ENCODE results near the gene RMI2.

RMI2 gene

DNA sequence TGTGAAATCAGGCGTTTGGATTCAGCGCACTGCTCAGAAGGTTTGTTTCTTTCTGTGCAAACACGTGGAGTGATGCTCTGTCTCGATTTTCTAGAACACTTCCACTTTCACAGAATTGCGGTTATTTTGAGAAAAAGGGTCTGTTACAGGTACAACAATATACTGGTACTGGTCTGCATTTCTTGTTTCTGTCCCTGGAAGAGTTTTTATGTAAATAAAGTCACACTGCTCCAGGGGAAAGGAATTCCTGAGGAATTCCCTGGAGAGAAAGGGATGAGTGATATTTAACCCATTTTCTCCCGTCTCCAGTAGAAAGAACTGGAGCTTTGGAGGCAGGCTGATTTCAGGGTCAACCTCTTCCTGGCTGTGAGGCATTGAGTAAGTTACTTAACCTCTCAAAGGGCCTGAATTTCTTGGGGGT is 16.2 kb upstream of the RMI2 start:
- DNase-seq, result no peak

DNA sequence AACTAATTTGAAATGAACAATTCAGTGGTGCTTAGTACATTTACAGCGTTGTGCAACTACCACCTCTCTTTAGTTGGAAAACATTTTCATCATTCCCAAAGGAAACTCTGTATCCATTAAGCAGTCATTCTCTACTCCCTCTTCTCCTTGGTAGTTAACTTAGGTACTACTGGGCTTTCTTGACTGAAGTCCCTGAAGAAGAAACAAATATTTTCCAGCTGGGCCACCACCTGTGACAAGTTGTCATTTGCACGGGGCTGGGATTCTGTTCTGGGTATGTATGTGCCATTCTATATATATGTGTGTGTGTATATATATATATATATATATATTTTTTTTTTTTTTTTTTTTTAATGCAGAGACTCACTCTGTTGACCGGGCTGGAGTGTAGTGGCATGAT is 15.4 kb upstream of the RMI2 start:
- no peak for DNase-seq

DNA sequence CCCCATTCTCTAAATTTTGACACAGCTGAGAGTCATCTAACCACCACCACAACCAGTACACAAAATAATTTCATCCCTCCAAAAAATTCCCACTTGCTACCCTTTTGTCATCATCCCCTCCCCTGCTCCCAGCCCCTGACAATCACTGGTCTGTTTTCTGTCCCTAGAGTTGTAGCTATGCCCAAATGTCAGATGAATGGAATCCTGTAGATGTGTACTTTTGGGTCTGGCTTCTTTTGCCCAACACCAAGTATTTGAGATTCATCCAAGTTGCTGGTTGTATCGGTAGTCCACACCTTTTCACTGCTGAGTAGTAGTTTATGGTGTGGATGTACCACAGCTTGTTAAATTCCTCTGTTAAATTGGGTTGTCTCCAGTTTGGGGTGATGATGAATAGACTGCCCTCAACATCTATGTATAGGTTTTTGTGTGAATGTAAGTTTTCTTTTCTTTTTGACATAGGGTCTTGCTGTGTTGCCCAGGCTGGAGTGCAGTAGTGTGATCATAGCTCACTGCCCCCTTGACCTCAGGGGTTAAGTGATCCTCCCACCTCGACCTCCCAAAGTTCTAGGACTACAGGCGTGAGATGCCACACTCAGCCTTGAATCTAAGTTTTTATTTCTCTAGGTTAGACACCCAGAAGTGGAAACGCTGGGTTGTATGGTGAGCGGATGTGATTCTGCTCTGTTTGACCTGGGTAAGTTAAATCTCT is 14.6 kb upstream of the RMI2 start:
- no peak for DNase-seq

DNA sequence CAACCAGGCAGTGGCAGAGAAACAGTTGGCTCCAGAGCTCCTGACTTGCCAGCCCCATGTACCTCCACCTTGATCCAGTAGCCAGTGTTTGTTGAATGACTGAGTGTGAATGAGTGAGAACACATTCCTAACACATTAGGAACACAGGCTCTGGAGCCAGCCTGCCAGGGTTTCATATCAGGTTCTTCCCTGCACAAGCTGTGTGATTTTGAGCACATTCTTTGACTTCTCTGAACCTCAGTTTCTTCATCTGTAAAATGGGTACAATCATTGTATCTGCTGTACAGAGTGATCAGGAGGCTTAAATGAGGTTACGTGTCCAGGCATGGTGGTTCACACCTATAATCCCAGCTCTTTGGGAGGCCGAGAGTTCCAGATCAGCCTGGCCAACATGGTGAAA is 13.3 kb upstream of the RMI2 start:
- no peak for DNase-seq

DNA sequence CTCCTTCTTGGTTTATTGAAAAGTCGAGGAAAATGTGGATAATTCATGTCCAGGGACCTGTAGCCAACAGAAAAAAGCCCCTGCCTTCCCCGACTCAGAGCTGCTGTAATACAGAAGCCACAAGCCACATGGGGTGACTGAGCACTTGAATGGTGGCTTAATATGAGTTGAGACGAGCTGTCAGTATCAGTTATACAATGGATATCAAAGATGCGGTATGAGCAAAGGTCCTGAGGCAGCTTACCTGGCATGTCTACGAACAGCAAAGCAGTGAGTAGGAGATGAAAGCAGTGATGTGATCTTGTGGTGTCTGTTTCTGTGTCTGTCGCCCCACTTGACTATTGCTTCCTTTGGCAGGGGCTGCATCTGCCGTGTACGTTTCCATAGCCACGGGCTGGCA is 12.2 kb upstream of the RMI2 start:
- DNase-seq, result no peak

DNA sequence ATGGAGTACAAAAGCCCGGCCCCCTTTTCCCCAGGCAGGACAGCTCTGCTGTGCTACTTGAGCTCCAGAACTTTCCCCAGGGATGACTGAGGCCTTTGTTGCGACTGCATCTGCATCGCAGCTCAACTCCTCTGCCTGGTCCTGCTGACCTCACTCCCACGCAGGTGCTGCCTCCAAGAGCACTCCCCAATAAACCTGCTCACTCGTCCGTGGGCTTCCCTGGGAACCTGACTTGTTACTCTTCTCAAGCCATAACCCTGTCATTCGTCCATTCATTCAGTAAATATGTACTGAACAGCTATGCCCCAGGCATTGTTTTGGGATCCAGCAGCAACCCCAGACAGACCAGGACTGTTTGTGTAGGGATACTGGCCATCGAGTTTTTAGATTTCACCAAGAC is 11.6 kb upstream of the RMI2 start:
- no peak for DNase-seq

DNA sequence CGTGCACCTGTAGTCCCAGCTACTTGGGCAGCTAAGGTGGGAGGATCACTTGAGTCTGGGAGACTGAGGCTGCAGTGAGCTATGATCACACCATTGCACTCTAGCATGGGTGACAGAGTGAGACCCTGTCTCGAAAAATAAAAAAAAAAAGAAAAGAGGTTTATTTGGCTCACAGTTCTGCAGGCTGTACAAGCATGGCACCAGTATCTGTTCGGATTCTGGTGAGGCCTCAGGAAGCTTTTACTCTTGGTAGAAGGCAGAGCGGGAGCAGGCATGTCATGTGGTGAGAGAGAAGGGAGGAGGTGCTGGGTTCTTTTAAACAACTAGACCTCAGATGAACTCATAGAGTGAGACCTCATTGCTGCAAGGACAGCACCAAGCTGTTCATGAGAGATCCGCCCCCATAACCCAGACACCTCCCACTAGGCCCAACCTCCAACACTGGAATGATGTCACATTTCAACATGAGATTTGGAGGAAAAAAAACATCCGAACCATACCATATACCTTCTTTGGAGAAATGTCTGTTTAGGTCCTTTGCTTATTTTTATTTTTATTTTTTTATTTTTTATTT is 10.3 kb upstream of the RMI2 start:
- DNase-seq, result no peak

DNA sequence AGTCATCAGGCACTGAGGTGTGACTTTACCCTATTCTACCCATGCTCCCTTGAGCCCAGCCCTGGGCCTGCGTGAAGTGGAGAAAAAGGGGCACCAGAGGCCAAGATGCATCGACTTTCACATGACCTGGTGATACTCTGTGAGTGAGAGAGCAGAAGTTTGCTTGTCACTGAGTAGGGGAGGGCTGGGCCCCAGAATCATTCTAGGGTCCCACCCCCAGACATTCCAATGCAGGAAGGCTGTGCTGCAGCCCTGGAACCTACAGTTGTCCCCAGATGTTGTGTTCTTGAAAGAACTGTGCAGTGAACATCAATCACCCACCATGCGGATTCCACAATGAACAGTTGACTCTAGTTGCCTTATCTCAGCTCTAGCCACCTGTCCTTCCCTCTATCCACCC is 6.2 kb upstream of the RMI2 start:
- DNase-seq, result no peak

DNA sequence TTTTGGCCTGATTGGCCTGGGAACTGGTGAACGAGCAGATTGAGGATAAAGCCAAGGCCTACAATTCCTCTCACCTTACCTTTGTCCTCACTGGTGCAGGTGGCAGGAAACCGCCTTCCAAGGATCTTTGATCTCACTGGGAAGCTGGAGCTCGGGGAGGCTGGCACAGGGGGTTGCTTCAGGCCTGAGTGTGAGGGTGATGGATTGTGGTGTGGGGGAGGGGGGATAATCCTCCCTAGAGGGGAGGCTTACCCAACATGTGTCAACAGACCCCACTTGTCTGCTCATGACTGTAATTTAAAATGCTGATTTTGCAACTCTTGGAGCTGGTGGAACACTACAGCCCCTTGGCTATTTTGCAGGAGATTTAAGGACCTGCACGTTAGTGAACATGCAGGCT is 4.5 kb upstream of the RMI2 start:
- no peak for DNase-seq

DNA sequence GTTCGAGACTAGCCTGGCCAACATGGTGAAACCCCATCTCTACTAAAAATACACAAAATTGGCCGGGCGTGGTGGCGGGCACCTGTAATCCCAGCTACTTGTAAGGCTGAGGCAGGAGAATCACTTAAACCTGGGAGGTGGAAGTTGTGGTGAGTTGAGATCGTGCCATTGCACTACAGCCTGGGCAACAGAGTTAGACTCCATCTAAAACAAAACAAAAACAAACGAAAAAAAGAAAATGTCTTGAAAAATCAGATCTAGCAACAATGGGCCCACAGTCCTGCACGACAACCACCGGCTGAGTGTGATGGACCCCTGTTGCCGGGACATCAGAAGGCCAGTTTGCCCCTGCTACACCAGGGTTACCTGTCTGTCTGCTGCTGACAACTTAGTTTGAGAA is 3.9 kb upstream of the RMI2 start:
- no peak for DNase-seq

DNA sequence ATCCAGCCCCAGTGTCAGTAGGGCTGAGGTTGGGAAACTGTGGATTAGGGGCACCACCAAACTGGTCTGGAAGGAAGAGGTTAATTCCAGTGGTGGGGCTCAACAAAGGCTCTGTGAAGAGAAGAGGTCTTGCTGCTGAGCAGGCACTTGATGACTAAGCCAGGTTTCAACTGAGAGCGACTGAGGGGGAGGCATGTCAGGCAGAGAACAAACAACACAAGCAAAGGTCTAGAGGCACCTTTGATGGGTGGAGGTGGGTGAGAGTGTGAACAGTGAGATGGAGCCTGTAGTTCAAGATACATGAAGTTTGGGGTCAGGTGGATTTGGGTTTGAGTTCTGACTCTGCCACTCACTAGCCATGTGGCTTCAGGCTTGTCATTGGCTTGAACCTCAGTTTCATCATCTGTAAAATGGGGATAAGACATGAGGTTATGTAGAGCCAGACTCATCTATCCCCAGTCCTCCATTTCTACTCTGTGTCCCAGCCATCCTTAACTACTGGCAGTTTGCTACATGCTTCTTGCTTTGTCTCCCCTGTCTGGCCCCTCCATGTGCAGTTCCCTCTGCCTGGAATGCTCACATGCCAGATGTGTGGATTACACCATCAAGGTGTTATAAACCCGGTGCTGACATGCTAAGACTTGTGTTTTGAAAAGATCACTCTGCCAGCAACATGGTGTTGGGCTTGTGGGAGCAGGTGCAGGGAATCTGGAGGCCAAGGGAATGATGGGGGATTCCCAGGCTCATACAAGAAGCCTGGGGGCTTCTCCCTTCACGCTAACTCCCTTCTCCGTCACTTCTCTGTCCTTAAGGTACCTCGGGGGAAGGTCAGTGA is 3.0 kb upstream of the RMI2 start:
- no peak for DNase-seq

DNA sequence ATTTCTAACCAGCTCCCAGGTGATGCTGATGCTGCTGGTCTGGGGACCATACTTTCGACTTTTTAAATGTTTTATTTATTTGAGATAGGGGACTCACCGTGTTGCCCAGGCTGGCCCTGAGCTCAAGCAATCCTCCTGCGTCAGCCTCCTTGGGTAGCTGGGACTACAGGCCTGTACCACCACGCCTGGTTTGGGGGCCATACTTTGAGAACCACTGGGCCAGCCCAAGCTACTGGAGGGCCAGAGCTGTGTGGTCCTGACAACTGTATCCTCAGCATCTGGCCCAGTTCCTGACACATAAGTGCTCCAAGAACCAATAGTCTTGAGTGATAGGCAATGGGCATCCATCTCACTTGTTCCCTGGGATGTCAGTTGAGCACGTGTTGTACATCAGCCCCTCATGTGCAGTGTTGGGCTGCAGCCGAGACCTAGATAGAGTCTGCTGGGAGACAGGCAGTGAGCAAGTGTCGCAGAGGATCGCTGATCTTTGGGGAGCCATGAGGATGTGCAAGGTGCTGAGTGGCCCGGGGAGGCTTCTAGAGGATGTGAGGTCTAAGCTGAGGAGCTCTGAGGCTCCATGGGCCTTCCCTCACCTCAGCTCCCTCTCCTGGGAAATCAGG is 1.6 kb downstream of the RMI2 start:
- no peak for DNase-seq

DNA sequence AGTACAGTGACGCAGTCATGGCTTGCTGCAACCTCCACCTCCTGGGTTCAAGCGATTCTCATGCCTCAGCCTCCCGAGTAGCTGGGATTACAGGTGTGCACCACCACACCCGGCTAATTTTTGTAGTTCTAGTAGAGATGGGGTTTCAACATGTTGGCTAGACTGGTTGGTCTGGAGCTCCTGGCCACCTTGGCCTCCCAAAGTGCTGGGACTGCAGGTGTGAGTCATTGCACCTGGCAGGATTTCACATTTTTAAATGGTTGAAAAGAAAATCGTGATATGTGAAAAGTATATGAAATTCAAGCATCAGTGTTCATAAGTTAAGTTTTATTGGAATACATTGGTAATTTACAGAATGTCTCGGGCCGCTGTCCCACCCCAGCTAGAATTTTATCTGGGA is 2.6 kb downstream of the RMI2 start:
- no peak for DNase-seq

DNA sequence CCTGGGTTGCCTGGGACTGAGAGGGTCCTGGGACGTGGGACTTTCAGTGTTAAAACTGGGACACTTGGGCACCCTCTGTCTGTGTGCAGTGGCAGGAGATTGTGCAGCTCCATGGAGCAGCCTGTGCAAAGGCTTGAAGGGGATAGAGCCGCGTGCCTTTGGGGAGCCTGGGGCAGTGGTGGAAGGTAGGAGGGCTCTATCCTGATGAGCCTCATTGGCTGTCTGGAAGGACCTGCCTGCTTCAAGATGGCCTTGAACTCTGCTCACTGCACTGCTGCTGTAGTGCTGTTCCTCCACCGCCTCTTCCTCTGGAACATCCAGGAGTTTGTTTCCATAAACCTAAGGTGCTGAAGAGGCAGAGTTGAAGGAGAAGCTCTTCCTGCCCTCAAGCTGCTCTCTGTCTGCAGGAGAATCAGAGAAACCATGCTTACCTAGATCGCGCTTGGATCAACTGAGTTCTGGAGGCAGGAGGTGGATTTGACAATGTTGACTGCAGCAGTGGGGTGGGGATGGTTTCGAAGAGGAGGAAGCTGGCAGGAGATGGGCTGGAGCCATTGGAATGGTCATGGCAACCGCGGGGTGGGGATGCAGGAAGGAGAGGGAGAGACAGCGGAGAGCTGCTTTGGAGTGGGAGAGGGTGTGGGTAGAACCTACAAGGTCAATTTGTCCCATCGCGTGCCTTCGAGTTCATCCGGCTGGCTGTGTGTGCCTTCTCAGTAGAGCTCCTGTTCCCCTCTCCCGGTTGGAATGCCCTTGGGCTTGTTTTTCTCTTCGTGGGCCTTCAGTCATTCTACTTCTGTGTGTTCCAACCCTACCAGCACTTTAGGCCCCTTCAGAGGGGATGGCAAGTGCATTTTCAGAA is 3.7 kb downstream of the RMI2 start:
- no peak for DNase-seq

DNA sequence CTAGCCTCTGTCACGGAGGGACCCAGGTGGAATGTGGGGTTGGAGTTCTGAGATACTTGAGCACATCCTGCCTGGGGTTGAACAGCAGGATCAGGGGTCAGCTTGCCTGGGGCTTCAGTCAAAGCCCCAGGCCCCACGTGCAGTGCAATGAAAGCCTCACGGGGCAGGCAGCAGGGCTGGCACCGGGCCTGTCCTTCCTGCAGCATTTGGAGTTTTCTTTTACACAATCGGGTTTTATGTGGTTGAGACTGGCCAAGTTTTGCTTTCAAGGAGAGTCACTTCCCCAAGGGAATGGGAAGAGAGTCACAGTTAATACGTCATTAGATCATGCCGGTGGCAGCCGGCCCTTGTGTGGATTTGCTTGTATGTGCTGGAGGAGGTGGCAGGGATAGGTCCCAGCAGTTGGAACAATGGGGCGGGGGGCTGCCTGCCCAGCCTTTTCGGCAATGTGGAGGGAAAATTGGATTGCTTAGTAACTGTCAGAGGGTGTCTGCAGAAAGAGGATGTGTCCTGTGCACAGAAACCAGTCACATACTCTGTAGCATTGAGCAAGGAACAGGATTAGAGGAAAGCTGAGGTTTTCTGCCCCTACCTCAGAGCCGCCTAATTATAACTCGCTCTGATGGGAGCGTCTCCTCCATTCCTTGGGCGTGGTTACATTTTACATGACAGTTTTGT is 4.5 kb downstream of the RMI2 start:
- DNase-seq, result no peak

DNA sequence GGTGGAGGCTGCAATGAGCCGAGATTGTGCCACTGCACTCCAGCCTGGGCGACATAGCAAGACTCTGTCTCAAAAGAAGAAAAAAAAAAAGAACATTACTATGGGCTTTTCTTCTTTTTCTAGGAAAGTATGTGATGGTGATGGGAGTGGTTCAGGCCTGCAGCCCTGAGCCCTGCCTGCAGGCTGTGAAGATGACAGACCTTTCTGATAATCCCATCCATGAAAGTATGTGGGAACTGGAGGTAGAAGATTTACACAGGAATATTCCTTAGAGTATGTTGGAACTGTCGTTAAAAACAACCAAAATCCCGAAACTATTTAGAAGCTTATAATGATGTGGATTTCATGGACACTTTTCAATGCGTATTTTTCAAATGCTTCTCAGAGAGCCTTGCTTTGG is 5.3 kb downstream of the RMI2 start:
- DNase-seq, result no peak

DNA sequence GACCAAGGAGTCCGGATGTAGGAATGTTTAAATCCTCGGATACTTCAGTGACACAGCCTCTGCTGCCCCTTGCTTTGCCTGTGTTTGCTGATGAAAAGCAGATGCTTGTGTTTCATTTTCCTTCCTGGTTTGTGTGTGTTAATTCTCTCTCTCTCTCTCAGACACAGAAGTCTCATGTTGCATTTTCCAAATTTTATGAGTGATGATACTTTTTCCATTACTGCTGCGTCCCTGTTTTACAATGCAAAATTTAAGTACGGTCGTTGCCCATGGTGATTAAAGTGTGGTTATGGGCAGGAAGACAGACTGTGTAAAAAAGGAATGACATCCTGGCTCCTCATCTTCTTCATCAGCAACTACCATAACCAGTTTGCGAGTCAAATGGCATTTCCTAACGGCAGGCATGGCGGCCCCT is 5.7 kb downstream of the RMI2 start:
- no peak for DNase-seq

DNA sequence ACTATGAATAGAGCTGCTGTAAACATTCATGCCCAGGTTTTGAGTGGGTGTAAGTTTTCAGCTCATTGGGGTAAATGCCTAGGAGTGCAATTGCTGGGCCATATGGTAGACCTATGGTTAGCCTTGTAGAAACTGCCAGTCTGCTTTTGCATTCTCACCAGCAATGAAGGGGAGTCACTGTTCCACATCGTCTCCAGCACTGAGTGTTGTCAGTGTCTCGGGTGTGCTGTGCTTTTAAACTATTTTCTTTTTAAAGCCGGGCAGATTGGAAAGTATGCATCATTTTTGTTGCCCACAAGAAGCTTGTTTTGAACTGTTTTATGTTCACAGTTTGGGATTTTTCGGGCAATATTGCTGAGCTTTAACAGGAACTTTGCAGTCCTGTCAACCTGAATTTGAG is 7.9 kb downstream of the RMI2 start:
- DNase-seq, result no peak

DNA sequence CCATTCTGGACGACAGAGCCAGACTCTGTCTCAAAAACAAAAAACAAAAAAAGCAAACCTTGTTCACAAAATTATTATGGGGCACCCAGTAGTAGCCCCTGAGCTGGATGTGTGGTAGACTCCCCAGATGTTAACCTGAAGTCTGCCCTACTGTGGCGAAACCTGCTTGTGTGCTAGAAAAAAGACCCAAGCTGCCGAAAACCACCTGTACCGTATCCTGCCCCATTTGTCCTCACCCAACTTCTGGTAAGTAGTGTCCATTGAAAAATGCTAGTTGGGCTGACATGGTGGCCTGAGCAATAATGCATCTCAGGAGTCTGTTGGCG is 9.1 kb downstream of the RMI2 start:
- DNase-seq, result no peak

DNA sequence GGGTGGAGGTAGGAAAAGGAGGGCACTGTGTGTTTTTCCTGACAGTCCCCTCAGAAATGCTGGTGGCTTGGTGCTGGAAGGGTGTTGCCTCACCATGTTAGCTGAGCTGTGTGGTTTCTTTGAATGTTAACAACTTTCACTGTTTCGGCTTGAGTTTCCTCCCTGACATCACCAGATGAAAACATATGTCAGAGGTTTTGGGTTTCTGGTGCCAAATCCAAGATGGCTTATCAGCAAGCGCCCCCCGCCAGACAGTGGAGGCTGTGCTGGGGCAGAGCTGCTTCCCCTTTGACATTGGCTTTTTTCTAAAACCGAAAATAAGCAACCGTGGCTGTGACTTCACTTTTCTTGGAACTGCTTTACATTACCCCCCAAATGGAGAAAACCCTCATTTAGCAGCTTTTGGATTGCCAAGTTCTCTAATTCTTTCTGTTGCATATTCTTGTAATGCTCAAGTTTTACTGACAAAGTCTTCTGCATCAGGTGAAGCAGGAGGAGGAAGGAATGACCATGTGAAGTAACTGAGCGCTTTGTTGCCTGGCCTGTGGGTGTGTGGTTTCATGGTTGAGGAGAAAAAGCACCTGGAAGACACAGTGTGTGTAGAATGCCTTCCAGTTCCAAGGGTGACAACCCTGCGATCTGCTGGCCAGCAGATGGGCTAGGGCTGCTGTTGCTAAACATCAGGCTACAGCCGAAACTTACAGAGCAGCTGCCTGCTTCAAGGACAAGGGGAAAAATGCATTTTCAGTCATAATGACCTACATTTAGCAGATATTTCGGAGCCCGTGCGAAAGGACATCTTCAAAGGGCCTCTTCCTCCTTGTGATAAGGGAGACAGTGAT is 9.7 kb downstream of the RMI2 start:
- DNase-seq, result peak; percentile 68

DNA sequence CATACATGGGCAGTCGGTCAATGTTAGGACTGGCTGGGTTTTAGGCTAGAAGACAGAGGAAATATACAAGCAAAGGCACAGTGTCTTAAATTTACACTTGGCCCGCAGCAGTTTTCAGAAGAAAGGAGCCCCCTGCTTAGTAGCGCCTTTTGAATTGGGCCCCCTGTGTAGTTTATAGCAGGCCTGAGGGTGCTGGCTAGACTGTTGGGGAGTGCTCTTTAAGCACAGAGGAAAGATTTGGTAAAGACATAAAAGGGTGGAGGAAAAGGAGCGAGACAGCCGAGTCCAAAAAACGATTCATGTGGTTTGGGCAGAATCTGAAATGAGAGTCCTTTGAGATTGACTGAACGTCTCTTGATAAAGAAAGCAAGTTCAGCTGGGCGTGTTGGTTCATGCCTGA is 10.6 kb downstream of the RMI2 start:
- no peak for DNase-seq
